Measurements from ENCODE around the gene FAM107B. TPM values are rescaled to one million over a fixed set of nuclear protein-coding genes. Genes with fewer than 3 reads are reported as not detected.
A peak's percentile ranks its signal among the peaks of the same experiment; 100 is the strongest.

The FAM107B gene
- total and polyA plus RNA-seq, 11 donors, result 1.9 to 27.6 (median 4.9) TPM

- Histone ChIP-seq H3K27me3 (no peaks in the 10 kb centered on the region), H3K4me3 (no peak overlapping the region), H3K27ac (no peak overlapping the region), H3K4me1 (peaks cover 0 to 9% (median 0%) of the 10 kb centered on the region in 12 donors), H3K36me3 (no peaks in the 10 kb centered on the region), H3K9me3 (no peaks in the 10 kb centered on the region)
- TF ChIP-seq POLR2A (IDR thresholded peaks at IDR 0.05) (no peak), CTCF (IDR thresholded peaks at IDR 0.05) (no peak)
- WGBS, 4 donors, result 60 to 75% (median 70%) methylated on average over 3 of the region's 3 CpGs
- no peak for ATAC-seq
- no peak for DNase-seq
- intact Hi-C loops (cut with DNase I), result loop anchor here in 5 of 10 donors (5.0 to 10.0 kb wide), 4 partner anchors 320 to 602 kb away; no protein-coding TSS in a partner anchor
Measured at GRCh38 chr10:14502431-14502830, 272.3 kb downstream of the FAM107B start.

GRCh38 chr10:14500172-14500765 lies 274.4 kb downstream of the FAM107B start:
- Histone ChIP-seq H3K4me3 (no peak overlapping the region), H3K9me3 (no peaks in the 10 kb centered on the region), H3K4me1 (peaks cover 0 to 9% (median 0%) of the 10 kb centered on the region in 12 donors), H3K36me3 (no peaks in the 10 kb centered on the region), H3K27me3 (no peaks in the 10 kb centered on the region), H3K27ac (no peak overlapping the region)
- intact Hi-C loops (cut with DNase I), result loop anchor here in 5 of 10 donors (5.0 to 10.0 kb wide), 4 partner anchors 322 to 605 kb away; no protein-coding TSS in a partner anchor
- WGBS, 4 donors, result 64 to 74% (median 70%) methylated on average over 8 to 9 of the region's 9 CpGs
- no peak for DNase-seq
- ATAC-seq, result no peak
- TF ChIP-seq POLR2A (IDR thresholded peaks at IDR 0.05) (no peak), CTCF (IDR thresholded peaks at IDR 0.05) (no peak)

DNA sequence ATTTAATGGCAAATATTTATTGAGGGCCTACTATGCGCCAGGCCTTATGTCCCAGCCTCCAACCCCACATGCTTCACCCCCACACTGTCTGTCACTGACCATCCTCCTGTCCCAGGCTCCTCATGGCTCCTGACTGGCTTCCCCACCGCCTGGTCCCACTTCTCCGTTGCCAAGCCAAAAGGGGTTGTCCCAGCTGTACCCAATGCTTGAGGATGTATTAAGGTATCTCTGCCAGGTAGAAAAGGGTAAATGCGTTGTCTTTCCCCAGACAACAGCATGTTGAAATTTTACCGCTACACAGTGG lies 275.1 kb downstream of the FAM107B start:
- H3K27ac ChIP-seq, result peak overlapping the region in 1 of 12 donors; percentile 14
- no peaks in the 10 kb centered on the region for H3K9me3 ChIP-seq
- no peak for TF ChIP-seq POLR2A (IDR thresholded peaks at IDR 0.05)
- TF ChIP-seq CTCF (IDR thresholded peaks at IDR 0.05), result no peak
- ATAC-seq, result no peak
- intact Hi-C loops (cut with DNase I), result loop anchor here in 5 of 10 donors (1.0 to 10.0 kb wide), 6 partner anchors 323 to 608 kb away; no protein-coding TSS in a partner anchor
- no peak for DNase-seq
- no peaks in the 10 kb centered on the region for H3K27me3 ChIP-seq
- 89 to 96% (median 92%) methylated on average over 5 of the region's 5 CpGs for WGBS, 4 donors
- peaks cover 0 to 9% (median 0%) of the 10 kb centered on the region in 12 donors for H3K4me1 ChIP-seq
- H3K4me3 ChIP-seq, result no peak overlapping the region
- H3K36me3 ChIP-seq, result no peaks in the 10 kb centered on the region

- intact Hi-C loops (cut with DNase I), result loop anchor here in 5 of 10 donors (2.0 to 10.0 kb wide), 5 partner anchors 324 to 609 kb away; no protein-coding TSS in a partner anchor
- H3K36me3 ChIP-seq, result no peaks in the 10 kb centered on the region
- ATAC-seq (no peak), DNase-seq (no peak)
- 84 to 94% (median 92%) methylated on average over 7 of the region's 7 CpGs for WGBS, 4 donors
- no peak for TF ChIP-seq POLR2A (IDR thresholded peaks at IDR 0.05)
- TF ChIP-seq CTCF (IDR thresholded peaks at IDR 0.05), result no peak
- no peak overlapping the region for H3K27ac ChIP-seq
- peaks cover 0 to 9% (median 0%) of the 10 kb centered on the region in 12 donors for H3K4me1 ChIP-seq
- H3K9me3 ChIP-seq, result no peaks in the 10 kb centered on the region
- H3K4me3 ChIP-seq, result no peak overlapping the region
- no peaks in the 10 kb centered on the region for H3K27me3 ChIP-seq
Measured at GRCh38 chr10:14498326-14498725, 276.4 kb downstream of the FAM107B start.

Measured in heart left ventricle (tissue), 16 donors.